NT2/D1 (cell line): ENCODE data around the gene PCSK1.

Experiments used
- YY1 ChIP-seq: IDR thresholded peaks from 2 replicates; pipeline ENCODE4 v1.6.1; 2011; ENCODE audit not compliant: insufficient read length, insufficient read depth
- ZNF274 ChIP-seq: IDR thresholded peaks from 2 replicates; pipeline ENCODE4 v1.6.1; 2011; ENCODE audit warnings: mild to moderate bottlenecking, low read depth, low read length

- TF ChIP-seq YY1 (no peak), ZNF274 (no peak)
Observed at GRCh38 chr5:96377597-96377996, 55.5 kb downstream of the PCSK1 start.
